GM12891 (cell line): ENCODE data around the gene ARHGEF37.

ENCODE experiments used
- PAX5 ChIP-seq: IDR thresholded peaks from 2 replicates; pipeline ENCODE4 v1.6.1; 2011; ENCODE audit warnings: low read length, moderate library complexity, mild to moderate bottlenecking; ENCODE audit not compliant: insufficient read depth, severe bottlenecking
- POLR2A ChIP-seq: IDR thresholded peaks from 2 replicates; pipeline ENCODE4 v1.6.1; 2011; ENCODE audit warnings: low read depth, low read length, control low read depth
- POLR2AphosphoS5 ChIP-seq: IDR thresholded peaks from 2 replicates; pipeline ENCODE4 v1.6.1; 2011; ENCODE audit warnings: low read depth, low read length, control low read depth
- POU2F2 ChIP-seq: IDR thresholded peaks from 2 replicates; pipeline ENCODE4 v1.6.1; 2011; ENCODE audit warnings: low read depth, mild to moderate bottlenecking, control low read depth, low read length, moderate library complexity
- SPI1 ChIP-seq: IDR thresholded peaks from 2 replicates; pipeline ENCODE4 v1.6.1; 2011; ENCODE audit warnings: low read depth, low read length, control low read depth
- TAF1 ChIP-seq: IDR thresholded peaks from 2 replicates; pipeline ENCODE4 v1.6.1; 2011; ENCODE audit warnings: low read depth, low read length, control low read depth

GRCh38 chr5:149680810-149681221 is 99.5 kb downstream of the ARHGEF37 start:
- TF ChIP-seq POLR2AphosphoS5: no peak
- TF ChIP-seq POLR2A: no peak
- no peak for TF ChIP-seq TAF1
- TF ChIP-seq PAX5: no peak
- no peak for TF ChIP-seq POU2F2
- peak; percentile 100 for TF ChIP-seq SPI1
